Measurements from ENCODE around the gene ARGLU1.
A peak's percentile ranks its signal among the peaks of the same experiment; 100 is the strongest.

The ARGLU1 gene

DNA sequence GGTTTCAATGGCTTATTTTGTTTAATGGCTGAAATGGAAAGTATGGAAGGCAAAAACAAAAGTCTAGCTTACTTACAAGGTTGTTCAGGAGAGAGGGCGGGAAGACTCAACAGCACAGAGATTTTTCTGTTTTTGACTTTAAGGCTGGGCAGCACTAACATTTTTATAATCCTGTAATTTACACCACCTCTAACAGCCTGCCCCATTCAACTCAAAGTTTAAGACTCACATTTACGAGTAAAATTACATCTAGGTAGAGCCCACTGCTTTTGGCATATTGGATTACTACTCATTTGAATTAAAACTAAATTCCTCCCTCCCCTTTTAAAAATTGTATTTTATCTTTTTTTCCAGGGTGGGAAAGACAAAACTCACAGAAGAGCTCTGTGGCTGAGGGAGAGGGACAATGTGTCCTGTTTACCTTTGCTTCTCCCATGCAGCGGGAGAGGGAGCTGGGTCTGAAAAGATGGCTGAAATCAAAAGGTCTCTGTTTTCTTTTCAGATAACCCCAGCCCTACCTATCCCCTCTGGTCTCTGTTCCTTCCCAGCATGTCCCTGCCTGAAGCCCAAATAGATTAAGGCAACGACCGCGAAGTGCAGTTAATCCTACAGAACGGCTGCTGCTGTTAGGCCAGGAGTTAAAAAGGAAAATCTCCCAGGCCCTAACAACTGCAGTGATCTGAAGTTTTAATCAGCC, 39.1 kb downstream of the ARGLU1 start:
- Histone ChIP-seq H3K18ac (ENCODE audit: low read length) (peak overlapping the region; percentile 61), H3K27ac (ENCODE audit: low read depth, low read length) (peak overlapping the region; percentile 46), H4K5ac (ENCODE audit: low read length) (no peak overlapping the region), H3K9ac (ENCODE audit: low read length) (no peak overlapping the region), H3K23ac (ENCODE audit: low read length) (no peak overlapping the region), H3K79me1 (ENCODE audit: low read length) (no peaks in the 10 kb centered on the region), H3K4me3 (ENCODE audit: low read length) (no peak overlapping the region), H3K36me3 (ENCODE audit: control insufficient read depth, insufficient read depth, low read length) (no peaks in the 10 kb centered on the region), H3K79me2 (ENCODE audit: control insufficient read depth, insufficient read depth, low read length) (peaks cover 60% of the 10 kb centered on the region), H3K56ac (ENCODE audit: low read length) (peak overlapping the region; percentile 63), H2AK5ac (ENCODE audit: low read length) (no peak overlapping the region), H2BK15ac (replicated peaks; ENCODE audit: low read depth) (no peak overlapping the region), H3K4me1 (ENCODE audit: control insufficient read depth, low read depth, low read length) (peaks cover 25% of the 10 kb centered on the region), H2BK5ac (ENCODE audit: low read length) (no peak overlapping the region), H3K4me2 (ENCODE audit: low read length) (no peak overlapping the region), H4K8ac (ENCODE audit: low read depth, low read length) (no peak overlapping the region), H3K4ac (ENCODE audit: low read depth, low read length) (no peak overlapping the region), H3K27me3 (ENCODE audit: insufficient read depth, low read length, poor library complexity) (no peaks in the 10 kb centered on the region), H2BK120ac (ENCODE audit: low read depth, low read length) (peak overlapping the region; percentile 55)
- WGBS (ENCODE audit: extremely low coverage, insufficient coverage, low lambda C conversion rate) = no CpG with 5 or more reads among the region's 7 CpGs
- peak; percentile 86 for DNase-seq

DNA sequence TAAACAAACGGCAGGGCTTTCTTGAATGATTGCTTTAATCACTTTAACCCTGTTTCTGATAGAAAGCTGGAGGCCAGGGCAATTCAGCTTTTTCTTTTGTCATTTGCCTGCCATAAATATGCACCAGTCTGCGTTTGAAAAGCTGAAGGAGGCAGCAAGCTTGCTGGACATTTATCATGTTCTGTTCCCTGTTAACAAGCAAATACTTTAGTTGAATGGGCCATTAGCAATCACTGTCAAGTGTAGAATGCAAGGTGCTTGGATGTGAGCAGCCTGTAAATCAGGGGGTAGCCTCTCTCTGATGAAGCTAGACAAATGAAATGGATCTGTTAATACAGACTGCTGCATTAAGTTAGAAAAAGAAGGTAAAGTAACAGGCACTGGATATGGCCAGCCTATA, 40.1 kb downstream of the ARGLU1 start:
- Histone ChIP-seq H3K4me3 (ENCODE audit: low read length) (no peak overlapping the region), H3K4me1 (ENCODE audit: control insufficient read depth, low read depth, low read length) (peaks cover 25% of the 10 kb centered on the region)
- no CpG with 5 or more reads among the region's 2 CpGs for WGBS (ENCODE audit: extremely low coverage, insufficient coverage, low lambda C conversion rate)

DNA sequence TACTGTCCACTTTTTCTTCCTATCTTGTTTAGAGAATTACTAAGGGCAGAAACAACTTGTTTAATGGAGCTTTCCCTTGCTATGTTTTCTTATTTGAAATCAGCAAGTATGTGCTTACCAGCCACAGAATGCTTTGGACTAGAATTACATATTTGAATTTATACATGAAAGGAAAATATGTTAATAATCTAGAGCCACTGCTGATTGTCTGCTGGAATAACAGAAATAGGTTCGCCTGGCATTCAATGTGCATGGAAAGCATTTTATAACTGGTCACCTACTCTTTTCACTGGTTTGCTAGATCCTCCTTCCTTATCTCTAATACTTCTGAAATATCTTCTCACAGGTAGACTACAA, 40.5 kb downstream of the ARGLU1 start:
- WGBS (ENCODE audit: extremely low coverage, insufficient coverage, low lambda C conversion rate) = no CpG with 5 or more reads among the region's 1 CpG
- DNase-seq = no peak
- Histone ChIP-seq H3K56ac (ENCODE audit: low read length) (no peak overlapping the region), H3K9ac (ENCODE audit: low read length) (no peak overlapping the region), H3K27me3 (ENCODE audit: insufficient read depth, low read length, poor library complexity) (no peaks in the 10 kb centered on the region), H3K79me1 (ENCODE audit: low read length) (no peaks in the 10 kb centered on the region), H3K4ac (ENCODE audit: low read depth, low read length) (no peak overlapping the region), H3K79me2 (ENCODE audit: control insufficient read depth, insufficient read depth, low read length) (peaks cover 70% of the 10 kb centered on the region), H3K4me3 (ENCODE audit: low read length) (no peak overlapping the region), H3K27ac (ENCODE audit: low read depth, low read length) (no peak overlapping the region), H3K4me1 (ENCODE audit: control insufficient read depth, low read depth, low read length) (peaks cover 25% of the 10 kb centered on the region), H4K5ac (ENCODE audit: low read length) (no peak overlapping the region), H2BK15ac (replicated peaks; ENCODE audit: low read depth) (no peak overlapping the region), H3K4me2 (ENCODE audit: low read length) (no peak overlapping the region), H2BK5ac (ENCODE audit: low read length) (no peak overlapping the region), H3K18ac (ENCODE audit: low read length) (no peak overlapping the region), H3K36me3 (ENCODE audit: control insufficient read depth, insufficient read depth, low read length) (no peaks in the 10 kb centered on the region), H4K8ac (ENCODE audit: low read depth, low read length) (no peak overlapping the region), H3K23ac (ENCODE audit: low read length) (no peak overlapping the region), H2BK120ac (ENCODE audit: low read depth, low read length) (no peak overlapping the region), H2AK5ac (ENCODE audit: low read length) (no peak overlapping the region)

More for the DNA sequence above, 40.1 kb downstream of the ARGLU1 start:
- peaks cover 67% of the 10 kb centered on the region for H3K79me2 ChIP-seq (ENCODE audit: control insufficient read depth, insufficient read depth, low read length)
- H2BK120ac ChIP-seq (ENCODE audit: low read depth, low read length) = no peak overlapping the region
- H2AK5ac ChIP-seq (ENCODE audit: low read length) = no peak overlapping the region
- no peak for DNase-seq
- H3K27me3 ChIP-seq (ENCODE audit: insufficient read depth, low read length, poor library complexity) = no peaks in the 10 kb centered on the region
- no peak overlapping the region for H3K23ac ChIP-seq (ENCODE audit: low read length)
- H3K36me3 ChIP-seq (ENCODE audit: control insufficient read depth, insufficient read depth, low read length) = no peaks in the 10 kb centered on the region
- no peak overlapping the region for H3K4ac ChIP-seq (ENCODE audit: low read depth, low read length)
- H3K27ac ChIP-seq (ENCODE audit: low read depth, low read length) = no peak overlapping the region
- H3K4me2 ChIP-seq (ENCODE audit: low read length) = no peak overlapping the region
- no peak overlapping the region for H4K5ac ChIP-seq (ENCODE audit: low read length)
- no peak overlapping the region for H3K18ac ChIP-seq (ENCODE audit: low read length)
- no peak overlapping the region for H3K56ac ChIP-seq (ENCODE audit: low read length)
- no peak overlapping the region for H2BK5ac ChIP-seq (ENCODE audit: low read length)
- no peaks in the 10 kb centered on the region for H3K79me1 ChIP-seq (ENCODE audit: low read length)
- no peak overlapping the region for H4K8ac ChIP-seq (ENCODE audit: low read depth, low read length)
- H2BK15ac ChIP-seq (replicated peaks; ENCODE audit: low read depth) = no peak overlapping the region
- H3K9ac ChIP-seq (ENCODE audit: low read length) = no peak overlapping the region

DNA sequence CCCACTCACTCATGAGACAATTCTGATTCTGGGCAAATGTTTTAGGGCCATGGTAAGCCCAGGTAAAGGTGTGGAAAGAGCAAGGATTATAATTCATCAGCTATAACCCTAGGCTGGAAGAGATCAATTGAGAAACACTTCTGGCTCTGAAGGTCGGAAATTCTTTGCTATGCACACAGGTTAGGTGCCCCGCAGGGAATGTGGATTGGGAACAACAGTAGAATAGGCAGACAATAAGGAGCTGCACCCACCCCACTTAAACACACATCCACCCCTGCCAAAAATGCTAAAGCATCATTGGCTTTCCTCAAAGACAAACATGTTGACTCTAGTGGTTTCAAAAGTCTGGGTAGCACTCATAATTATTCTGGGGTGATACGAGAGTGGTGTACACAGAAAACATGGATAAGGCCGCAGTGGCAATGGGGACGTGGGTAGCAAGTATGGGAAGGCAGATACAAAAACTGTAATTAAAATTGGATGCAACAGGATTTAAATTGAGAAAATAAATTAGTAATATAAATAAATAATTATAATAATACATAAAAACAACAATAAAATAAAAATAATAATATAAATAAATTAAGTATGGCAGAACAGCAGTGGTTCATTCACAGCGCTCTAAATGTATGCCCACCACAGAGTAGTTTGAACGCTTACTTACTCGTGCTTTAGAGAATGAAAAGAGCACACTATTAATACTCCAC, 41.0 kb downstream of the ARGLU1 start:
- Histone ChIP-seq H2BK120ac (ENCODE audit: low read depth, low read length) (no peak overlapping the region), H3K4me1 (ENCODE audit: control insufficient read depth, low read depth, low read length) (peaks cover 22% of the 10 kb centered on the region), H4K5ac (ENCODE audit: low read length) (no peak overlapping the region), H3K36me3 (ENCODE audit: control insufficient read depth, insufficient read depth, low read length) (no peaks in the 10 kb centered on the region), H3K27me3 (ENCODE audit: insufficient read depth, low read length, poor library complexity) (no peaks in the 10 kb centered on the region), H2BK5ac (ENCODE audit: low read length) (no peak overlapping the region), H3K4me3 (ENCODE audit: low read length) (no peak overlapping the region), H2AK5ac (ENCODE audit: low read length) (no peak overlapping the region), H4K8ac (ENCODE audit: low read depth, low read length) (no peak overlapping the region), H3K4ac (ENCODE audit: low read depth, low read length) (no peak overlapping the region), H3K4me2 (ENCODE audit: low read length) (no peak overlapping the region), H2BK15ac (replicated peaks; ENCODE audit: low read depth) (no peak overlapping the region), H3K27ac (ENCODE audit: low read depth, low read length) (no peak overlapping the region), H3K18ac (ENCODE audit: low read length) (no peak overlapping the region), H3K79me2 (ENCODE audit: control insufficient read depth, insufficient read depth, low read length) (peaks cover 71% of the 10 kb centered on the region), H3K9ac (ENCODE audit: low read length) (no peak overlapping the region), H3K56ac (ENCODE audit: low read length) (no peak overlapping the region), H3K23ac (ENCODE audit: low read length) (no peak overlapping the region), H3K79me1 (ENCODE audit: low read length) (no peaks in the 10 kb centered on the region)
- WGBS (ENCODE audit: extremely low coverage, insufficient coverage, low lambda C conversion rate) = no CpG with 5 or more reads among the region's 8 CpGs
- DNase-seq = peak; percentile 76

DNA sequence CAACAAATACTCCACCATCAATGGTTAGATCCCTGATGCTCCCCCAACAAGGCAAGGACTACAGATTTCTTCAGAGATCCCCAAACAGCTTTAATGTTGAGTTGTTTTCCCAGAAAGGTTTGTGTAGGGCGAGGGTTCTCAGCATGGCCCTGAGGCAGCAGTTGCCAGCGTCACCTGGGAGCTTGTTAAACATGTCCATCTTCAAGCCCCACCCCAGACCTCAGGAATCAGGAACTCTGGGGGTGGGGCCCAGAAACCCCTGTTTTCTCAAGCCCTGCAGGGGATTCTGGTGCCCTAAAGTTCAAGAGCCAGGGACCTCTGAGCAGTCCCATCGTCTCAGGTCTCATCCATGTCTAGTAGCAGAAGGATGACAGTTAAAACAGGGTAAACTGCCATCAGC, 42.1 kb downstream of the ARGLU1 start:
- Histone ChIP-seq H3K27me3 (ENCODE audit: insufficient read depth, low read length, poor library complexity) (no peaks in the 10 kb centered on the region), H4K5ac (ENCODE audit: low read length) (no peak overlapping the region), H2BK5ac (ENCODE audit: low read length) (no peak overlapping the region), H4K8ac (ENCODE audit: low read depth, low read length) (no peak overlapping the region), H3K56ac (ENCODE audit: low read length) (no peak overlapping the region), H3K23ac (ENCODE audit: low read length) (no peak overlapping the region), H3K4me2 (ENCODE audit: low read length) (no peak overlapping the region), H3K4ac (ENCODE audit: low read depth, low read length) (no peak overlapping the region), H2BK120ac (ENCODE audit: low read depth, low read length) (no peak overlapping the region), H3K4me3 (ENCODE audit: low read length) (no peak overlapping the region), H2AK5ac (ENCODE audit: low read length) (no peak overlapping the region), H2BK15ac (replicated peaks; ENCODE audit: low read depth) (no peak overlapping the region), H3K18ac (ENCODE audit: low read length) (no peak overlapping the region), H3K4me1 (ENCODE audit: control insufficient read depth, low read depth, low read length) (peaks cover 20% of the 10 kb centered on the region), H3K27ac (ENCODE audit: low read depth, low read length) (no peak overlapping the region), H3K9ac (ENCODE audit: low read length) (no peak overlapping the region), H3K79me2 (ENCODE audit: control insufficient read depth, insufficient read depth, low read length) (peaks cover 64% of the 10 kb centered on the region), H3K36me3 (ENCODE audit: control insufficient read depth, insufficient read depth, low read length) (no peaks in the 10 kb centered on the region), H3K79me1 (ENCODE audit: low read length) (no peaks in the 10 kb centered on the region)
- no CpG with 5 or more reads among the region's 3 CpGs for WGBS (ENCODE audit: extremely low coverage, insufficient coverage, low lambda C conversion rate)
- no peak for DNase-seq

Data from mesendoderm (in vitro differentiated cells).